ENCODE results near the gene SDCBP2.

The SDCBP2 gene

GRCh38 chr20:1310071-1310470 lies 18.9 kb downstream of the SDCBP2 start:
- no peak for DNase-seq

GRCh38 chr20:1309439-1309847 lies 19.5 kb downstream of the SDCBP2 start:
- DNase-seq: no peak

GRCh38 chr20:1308702-1309095 lies 20.2 kb downstream of the SDCBP2 start:
- no peak for DNase-seq

- no peak for DNase-seq
Observed at GRCh38 chr20:1308067-1308701, 20.8 kb downstream of the SDCBP2 start.

- DNase-seq: no peak
Observed at GRCh38 chr20:1307571-1307971, 21.4 kb downstream of the SDCBP2 start.

- no peak for DNase-seq
Observed at GRCh38 chr20:1307171-1307570, 21.8 kb downstream of the SDCBP2 start.

GRCh38 chr20:1306316-1307135 lies 22.4 kb downstream of the SDCBP2 start:
- DNase-seq: no peak

- DNase-seq: no peak
Observed at GRCh38 chr20:1305712-1306111, 23.2 kb downstream of the SDCBP2 start.

GRCh38 chr20:1304710-1305515 lies 24.0 kb downstream of the SDCBP2 start:
- no peak for DNase-seq

- peak in 1 of 5 donors; percentile 29 for DNase-seq
Observed at GRCh38 chr20:1302685-1303541, 26.0 kb downstream of the SDCBP2 start.

- DNase-seq: peak in 2 of 5 donors; percentile 13 to 74
Observed at GRCh38 chr20:1301031-1301529, 27.9 kb downstream of the SDCBP2 start.

- DNase-seq: no peak
Observed at GRCh38 chr20:1300083-1300840, 28.7 kb downstream of the SDCBP2 start.

- DNase-seq: peak in 1 of 5 donors; percentile 26
Observed at GRCh38 chr20:1299522-1299921, 29.4 kb downstream of the SDCBP2 start.

- no peak for DNase-seq
Observed at GRCh38 chr20:1298888-1299511, 29.9 kb downstream of the SDCBP2 start.

- no peak for DNase-seq
Observed at GRCh38 chr20:1298166-1298565, 30.8 kb downstream of the SDCBP2 start.

- DNase-seq: no peak
Observed at GRCh38 chr20:1297486-1297885, 31.5 kb downstream of the SDCBP2 start.

GRCh38 chr20:1296922-1297321 lies 32.0 kb downstream of the SDCBP2 start:
- DNase-seq: no peak

GRCh38 chr20:1296117-1296610 lies 32.8 kb downstream of the SDCBP2 start:
- no peak for DNase-seq

GRCh38 chr20:1295276-1295930 lies 33.5 kb downstream of the SDCBP2 start:
- DNase-seq: no peak

- no peak for DNase-seq
Observed at GRCh38 chr20:1294497-1294896, 34.4 kb downstream of the SDCBP2 start.

Measured in T-helper 1 cell (primary cell).